HG02610 (cell line): ENCODE results near the gene ADGRD2.

Source experiments
- ATAC-seq: cut with Tn5 transposase; IDR thresholded peaks from one replicate; pipeline ENCODE4 v1.9.1; 2021; ENCODE audit warnings: mild to moderate bottlenecking, moderate library complexity; ENCODE audit not compliant: unreplicated experiment

Gene ADGRD2

GRCh38 chr9:124495126-124496074 lies 45.1 kb downstream of the ADGRD2 start:
- ATAC-seq, result no peak

GRCh38 chr9:124496075-124496449 lies 45.8 kb downstream of the ADGRD2 start:
- no peak for ATAC-seq

- no peak for ATAC-seq
These were observed 46.2 kb downstream of the ADGRD2 start for GRCh38 chr9:124496463-124496862.

- no peak for ATAC-seq
These were observed 47.2 kb downstream of the ADGRD2 start for GRCh38 chr9:124497441-124497840.

GRCh38 chr9:124498040-124498439 lies 47.8 kb downstream of the ADGRD2 start:
- no peak for ATAC-seq

GRCh38 chr9:124498499-124499146 lies 48.4 kb downstream of the ADGRD2 start:
- no peak for ATAC-seq

GRCh38 chr9:124499216-124499615 lies 49.0 kb downstream of the ADGRD2 start:
- ATAC-seq, result no peak

- ATAC-seq, result no peak
These were observed 50.0 kb downstream of the ADGRD2 start for GRCh38 chr9:124500028-124500795.

GRCh38 chr9:124500796-124501611 lies 50.8 kb downstream of the ADGRD2 start:
- no peak for ATAC-seq

GRCh38 chr9:124501771-124502320 lies 51.6 kb downstream of the ADGRD2 start:
- no peak for ATAC-seq

GRCh38 chr9:124502711-124503702 lies 52.8 kb downstream of the ADGRD2 start:
- no peak for ATAC-seq

GRCh38 chr9:124503713-124504529 lies 53.7 kb downstream of the ADGRD2 start:
- no peak for ATAC-seq

- no peak for ATAC-seq
These were observed 54.3 kb downstream of the ADGRD2 start for GRCh38 chr9:124504530-124505005.

GRCh38 chr9:124505006-124505900 lies 55.0 kb downstream of the ADGRD2 start:
- ATAC-seq, result no peak

GRCh38 chr9:124505901-124506346 lies 55.7 kb downstream of the ADGRD2 start:
- no peak for ATAC-seq

GRCh38 chr9:124506433-124506832 lies 56.2 kb downstream of the ADGRD2 start:
- no peak for ATAC-seq
